H1 (cell line): ENCODE results near the gene GJD3.

Source experiments
- CHD2 ChIP-seq: IDR thresholded peaks from 2 replicates; pipeline ENCODE4 v1.6.1; 2012; ENCODE audit warnings: low read length, improper control_type of control experiment
- CTCF ChIP-seq, 3 experiments: IDR thresholded peaks; 1 replicate in 2 of 3; 2 replicates in 1 of 3; pipeline versions ENCODE4 v1.5.1 to v1.6.1; 2011; ENCODE audit warnings: low read length in 3 of 3, mild to moderate bottlenecking in 3 of 3, inconsistent platforms in 2 of 3, low read depth in 1 of 3, moderate library complexity in 1 of 3; ENCODE audit not compliant: insufficient read depth in 1 of 3; ENCODE audit errors: control extremely low read depth in 1 of 3
- MAX ChIP-seq: IDR thresholded peaks from 2 replicates; pipeline ENCODE4 v1.6.1; 2012; ENCODE audit warnings: inconsistent platforms
- SP1 ChIP-seq: IDR thresholded peaks from 2 replicates; pipeline ENCODE4 v1.6.1; 2011; ENCODE audit warnings: low read depth, low read length
- TAF7 ChIP-seq: optimal IDR thresholded peaks from 2 replicates; pipeline ENCODE3; 2011; ENCODE audit warnings: low read depth, mild to moderate bottlenecking, inconsistent platforms, low read length, moderate library complexity, borderline replicate concordance

GRCh38 chr17:40333781-40334448 lies 30.6 kb downstream of the GJD3 start:
- TF ChIP-seq CTCF (IDR thresholded peaks at IDR 0.05; ENCODE audit: control extremely low read depth in 1 of 3, insufficient read depth in 1 of 3, low read depth in 1 of 3, low read length in 3 of 3) (no peak), SP1 (no peak), CHD2 (no peak), MAX (no peak), TAF7 (no peak)
